SKM-1 (cell line): ENCODE data around the gene RTP3.

Source experiments
- DNase-seq: peaks from one replicate; lab custom pipeline; 2025; ENCODE audit not compliant: unreplicated experiment; lab: John Stamatoyannopoulos, UW

The RTP3 gene

GRCh38 chr3:46497556-46498265, at the start of gene RTP3:
TSS of gene RTP3 (plus strand) at chr3:46497976. CDS start at chr3:46498063, 87 bp downstream.
- DNase-seq, result no peak

GRCh38 chr3:46448721-46449120, 49.1 kb upstream of the RTP3 start:
- DNase-seq, result no peak

- no peak for DNase-seq
These were observed 47.8 kb upstream of the RTP3 start for GRCh38 chr3:46449755-46450552.

GRCh38 chr3:46453526-46454208, 44.1 kb upstream of the RTP3 start:
- no peak for DNase-seq

GRCh38 chr3:46454209-46454595, 43.6 kb upstream of the RTP3 start:
- no peak for DNase-seq

- DNase-seq, result no peak
These were observed 43.2 kb upstream of the RTP3 start for GRCh38 chr3:46454606-46455005.

- no peak for DNase-seq
These were observed 42.3 kb upstream of the RTP3 start for GRCh38 chr3:46455231-46456115.

- no peak for DNase-seq
These were observed 41.7 kb upstream of the RTP3 start for GRCh38 chr3:46456118-46456517.

GRCh38 chr3:46460051-46460450, 37.7 kb upstream of the RTP3 start:
- no peak for DNase-seq

- DNase-seq, result no peak
These were observed 35.7 kb upstream of the RTP3 start for GRCh38 chr3:46462111-46462510.

- DNase-seq, result no peak
These were observed 35.3 kb upstream of the RTP3 start for GRCh38 chr3:46462511-46462910.

- no peak for DNase-seq
These were observed 34.5 kb upstream of the RTP3 start for GRCh38 chr3:46463120-46463867.

GRCh38 chr3:46463868-46464241, 33.9 kb upstream of the RTP3 start:
- no peak for DNase-seq

- no peak for DNase-seq
These were observed 33.2 kb upstream of the RTP3 start, which contains the start of gene LTF for GRCh38 chr3:46464326-46465195. TSS of gene LTF (minus strand) at chr3:46464905. CDS start at chr3:46464867, 38 bp downstream.

GRCh38 chr3:46465196-46465520, 32.6 kb upstream of the RTP3 start:
- no peak for DNase-seq

GRCh38 chr3:46466273-46466672, 31.5 kb upstream of the RTP3 start:
- DNase-seq, result no peak

GRCh38 chr3:46466871-46467403, 30.8 kb upstream of the RTP3 start:
- no peak for DNase-seq

GRCh38 chr3:46467562-46467961, 30.2 kb upstream of the RTP3 start:
- no peak for DNase-seq
